Glutamatergic neuron (in vitro differentiated cells): ENCODE measurements around the gene GALNT6. TPM values are rescaled to one million over a fixed set of nuclear protein-coding genes. Genes with fewer than 3 reads are reported as not detected.
A peak's percentile ranks its signal among the peaks of the same experiment; 100 is the strongest.

Experiments used
- DNase-seq: peaks from one replicate; pipeline ENCODE4 v3.0.0; 2022
- H3K27ac Mint-ChIP-seq: one replicate; pipeline ENCODE4 v1.8.0; 2020; ENCODE audit warnings: mild to moderate bottlenecking, mixed read lengths, inconsistent platforms; ENCODE audit not compliant: unreplicated experiment
- H3K27me3 Mint-ChIP-seq: one replicate; pipeline ENCODE4 v1.8.0; 2020; ENCODE audit warnings: mild to moderate bottlenecking, moderate library complexity, mixed read lengths, inconsistent platforms; ENCODE audit not compliant: unreplicated experiment
- H3K36me3 Mint-ChIP-seq: one replicate; pipeline ENCODE4 v1.8.0; 2020; ENCODE audit warnings: mild to moderate bottlenecking, mixed read lengths, inconsistent platforms; ENCODE audit not compliant: unreplicated experiment
- H3K4me1 Mint-ChIP-seq: one replicate; pipeline ENCODE4 v1.8.0; 2020; ENCODE audit warnings: mild to moderate bottlenecking, low read depth, mixed read lengths, inconsistent platforms; ENCODE audit not compliant: unreplicated experiment
- H3K4me3 Mint-ChIP-seq: one replicate; pipeline ENCODE4 v1.8.0; 2020; ENCODE audit warnings: mild to moderate bottlenecking, mixed read lengths, inconsistent platforms; ENCODE audit not compliant: unreplicated experiment
- H3K9me3 Mint-ChIP-seq: one replicate; pipeline ENCODE4 v1.8.0; 2020; ENCODE audit warnings: mild to moderate bottlenecking, moderate library complexity, mixed read lengths, inconsistent platforms; ENCODE audit not compliant: unreplicated experiment
- CTCF ChIP-seq: fragments of 200-600 bp; sonication (generic); IDR thresholded peaks from one replicate; pipeline ENCODE4 v1.5.0; 2021; ENCODE audit not compliant: partially characterized antibody, unreplicated experiment
- long read RNA-seq: library from polyadenylated mRNA; unstranded; transcript quantifications from one replicate; pipeline ENCODE4 v2.0.0, GENCODE V29; 2020; ENCODE audit not compliant: unreplicated experiment
- total RNA-seq: library from RNA; stranded (reverse); fragmentation: NEBNext Ultra II Directional; extraction: Animal tissue kit (Norgen Biotek cat#: 25700); gene quantifications from one replicate; pipeline ENCODE4 v1.2.1, GENCODE V29; 2021; ENCODE audit not compliant: unreplicated experiment

GALNT6 gene
- 0.39 TPM for total RNA-seq
- long read RNA-seq: 0 reads

- H3K4me3 Mint-ChIP-seq: peak within 1 kb of the TSS; percentile 88
- H3K27me3 Mint-ChIP-seq: peaks cover 7% of the 10 kb centered on the region
- TF ChIP-seq CTCF: no peak
- no peaks in the 10 kb centered on the region for H3K9me3 Mint-ChIP-seq
- H3K27ac Mint-ChIP-seq: no peak within 1 kb of the TSS
- H3K36me3 Mint-ChIP-seq: no peaks in the 10 kb centered on the region
- H3K4me1 Mint-ChIP-seq: no peaks in the 10 kb centered on the region
- peak; percentile 39 for DNase-seq
Observed at GRCh38 chr12:51391283-51392123, at the start of gene GALNT6. GALNT6 (minus strand) TSS chr12:51391406; CDS start chr12:51379781, 11,625 bp downstream.

GRCh38 chr12:51439330-51439729 lies 48.1 kb upstream of the GALNT6 start:
- Mint-ChIP-seq H3K27me3 (no peaks in the 10 kb centered on the region), H3K9me3 (peaks cover 4% of the 10 kb centered on the region), H3K4me3 (no peak overlapping the region), H3K4me1 (peaks cover 11% of the 10 kb centered on the region), H3K27ac (no peak overlapping the region), H3K36me3 (no peaks in the 10 kb centered on the region)
- DNase-seq: no peak
- no peak for TF ChIP-seq CTCF

GRCh38 chr12:51437431-51437830 lies 46.2 kb upstream of the GALNT6 start:
- no peak overlapping the region for H3K27ac Mint-ChIP-seq
- H3K27me3 Mint-ChIP-seq: no peaks in the 10 kb centered on the region
- H3K4me3 Mint-ChIP-seq: no peak overlapping the region
- peaks cover 4% of the 10 kb centered on the region for H3K9me3 Mint-ChIP-seq
- no peaks in the 10 kb centered on the region for H3K36me3 Mint-ChIP-seq
- H3K4me1 Mint-ChIP-seq: peaks cover 11% of the 10 kb centered on the region
- no peak for TF ChIP-seq CTCF
- DNase-seq: no peak

- Mint-ChIP-seq H3K27me3 (peaks cover 2% of the 10 kb centered on the region), H3K4me1 (peaks cover 10% of the 10 kb centered on the region), H3K4me3 (no peak overlapping the region), H3K9me3 (peaks cover 2% of the 10 kb centered on the region), H3K36me3 (no peaks in the 10 kb centered on the region), H3K27ac (no peak overlapping the region)
- DNase-seq: no peak
- no peak for TF ChIP-seq CTCF
Observed at GRCh38 chr12:51434305-51434704, 43.1 kb upstream of the GALNT6 start.

- peaks cover 2% of the 10 kb centered on the region for H3K9me3 Mint-ChIP-seq
- no peak for DNase-seq
- peaks cover 18% of the 10 kb centered on the region for H3K4me1 Mint-ChIP-seq
- H3K27ac Mint-ChIP-seq: no peak overlapping the region
- H3K27me3 Mint-ChIP-seq: peaks cover 2% of the 10 kb centered on the region
- no peak for TF ChIP-seq CTCF
- H3K4me3 Mint-ChIP-seq: no peak overlapping the region
- no peaks in the 10 kb centered on the region for H3K36me3 Mint-ChIP-seq
Observed at GRCh38 chr12:51432921-51433320, 41.7 kb upstream of the GALNT6 start.
